Psoas muscle (tissue), 8 donors: ENCODE results near the gene WDR6. TPM values are rescaled to one million over a fixed set of nuclear protein-coding genes. Genes with fewer than 3 reads are reported as not detected.

ENCODE experiments used
- ATAC-seq, 4 donors: fragments of 200-7000 bp; cut with Tn5 transposase; one replicate each; pipeline ENCODE4 v1.9.1; 2020; ENCODE audit warnings: moderate library complexity in 3 of 4, mild to moderate bottlenecking in 2 of 4
- DNase-seq, 2 donors: peaks; one replicate each; pipeline ENCODE4 v3.0.0-alpha.2; 2020
- H3K27ac ChIP-seq: fragments of 200-600 bp; one replicate; pipeline ENCODE4 v1.8.0; 2022
- H3K27me3 ChIP-seq, 3 donors: fragments of 200-600 bp in 1 of 3; one replicate each; pipeline versions ENCODE4 v1.6.1 to v1.8.0; 2013 to 2022; ENCODE audit warnings: low read length in 2 of 3, mild to moderate bottlenecking in 2 of 3, moderate library complexity in 1 of 3; ENCODE audit not compliant: insufficient read depth in 3 of 3
- H3K36me3 ChIP-seq, 2 donors: fragments of 200-600 bp in 1 of 2; one replicate each; pipeline versions ENCODE4 v1.6.1 to v1.8.0; 2013 to 2022; ENCODE audit warnings: low read depth in 1 of 2, mild to moderate bottlenecking in 1 of 2, moderate library complexity in 1 of 2; ENCODE audit not compliant: insufficient read depth in 1 of 2
- H3K4me1 ChIP-seq: fragments of 200-600 bp; one replicate; pipeline ENCODE4 v1.8.0; 2022
- H3K4me3 ChIP-seq: fragments of 200-600 bp; one replicate; pipeline ENCODE4 v1.8.0; 2022; ENCODE audit warnings: mild to moderate bottlenecking
- H3K9me3 ChIP-seq: fragments of 200-600 bp; one replicate; pipeline ENCODE4 v1.8.0; 2022
- CTCF ChIP-seq: fragments of 200-600 bp; IDR thresholded peaks from one replicate; pipeline ENCODE4 v1.8.0; 2022; ENCODE audit warnings: antibody characterized with exemption
- WGBS, 3 donors: extraction: QIAGEN DNeasy Blood & Tissue Kit; methylation state at CpG; one replicate each; pipeline versions ENCODE4 v1.1.6 to v1.1.7; 2013; 5-methylcytosine and 5-hydroxymethylcytosine counted together
- intact Hi-C, 2 donors: fragments of 100-400 bp; cut with DNase I; formaldehyde crosslinking; loops; one replicate each; pipeline versions ENCODE4 v1.11.0 to v1.14.2; 2022
- polyA plus RNA-seq, 3 donors: library from polyadenylated mRNA; stranded (reverse); fragments of 200-250 nt; gene quantifications; one replicate each; pipeline ENCODE4 v1.2.3, GENCODE V29; 2013
- total RNA-seq, 4 donors: library from RNA; stranded (reverse); fragmentation: NEBNext Ultra II Directional in 2 of 4; extraction: Animal tissue kit (Norgen Biotek cat#: 25700) in 2 of 4; gene quantifications; one replicate each; pipeline versions ENCODE4 v1.2.1 to v1.2.4, GENCODE V29; 2021 to 2023
- donor health status: healthy with polysubstance abuse.
- donor health status: DM: no; HTN: no; CAD: no; lungs with moderate emphysema.
- donor health status: Bipolar disorder and iron deficiency.
- donor health status: healthy.
- donor health status: DM: yes; HTN: yes; CAD: no.
- donor health status: DM: no; HTN: no; CAD: no.
- donor health status: DM: no; HTN: no; CAD: no.
- donor health status: DM: yes; HTN: yes; CAD: no.

The WDR6 gene
- total and polyA plus RNA-seq, 7 donors = 30.5 to 65.7 (median 55.1) TPM

- DNase-seq (peak; percentile 91 to 92), ATAC-seq (peak; percentile 78 to 87 (median 86))
- H3K4me1 ChIP-seq = peaks cover 25% of the 10 kb centered on the region
- no peaks in the 10 kb centered on the region for H3K9me3 ChIP-seq
- intact Hi-C loops = loop anchor here in 1 of 2 donors (5.0 kb wide), 1 partner anchor 102 kb away; the partner anchor contains the start of gene QRICH1
- no peaks in the 10 kb centered on the region for H3K27me3 ChIP-seq
- WGBS, 3 donors = 1% methylated on average over 52 to 91 of the region's 91 CpGs
- H3K36me3 ChIP-seq = peaks cover 0 to 21% of the 10 kb centered on the region in 2 donors
- H3K4me3 ChIP-seq = peak within 1 kb of the TSS; percentile 94
- TF ChIP-seq CTCF = peak; percentile 25
- peak within 1 kb of the TSS; percentile 78 for H3K27ac ChIP-seq
These were observed 17.2 kb upstream of the WDR6 start, which contains the start of gene P4HTM for GRCh38 chr3:48989796-48990635. P4HTM (plus strand) TSS chr3:48990241; CDS start chr3:48990257, 16 bp downstream.

- peaks cover 25% of the 10 kb centered on the region for H3K4me1 ChIP-seq
- no peaks in the 10 kb centered on the region for H3K9me3 ChIP-seq
- peak overlapping the region; percentile 78 for H3K27ac ChIP-seq
- no peaks in the 10 kb centered on the region for H3K27me3 ChIP-seq
- ATAC-seq = peak; percentile 20 to 52 (median 34)
- intact Hi-C loops = no loop called here
- H3K36me3 ChIP-seq = peaks cover 0 to 12% of the 10 kb centered on the region in 2 donors
- 6 to 10% (median 6%) methylated on average over 39 to 40 of the region's 40 CpGs for WGBS, 3 donors
- peak overlapping the region; percentile 94 for H3K4me3 ChIP-seq
- no peak for TF ChIP-seq CTCF
- peak in 1 of 2 donors; percentile 60 for DNase-seq
These were observed 16.3 kb upstream of the WDR6 start for GRCh38 chr3:48990636-48991469.

GRCh38 chr3:48991851-48992545 lies 15.2 kb upstream of the WDR6 start:
- peak in 1 of 4 donors; percentile 23 for ATAC-seq
- no peak for TF ChIP-seq CTCF
- Histone ChIP-seq H3K9me3 (no peaks in the 10 kb centered on the region), H3K4me3 (peak overlapping the region; percentile 94), H3K4me1 (peaks cover 25% of the 10 kb centered on the region), H3K27me3 (no peaks in the 10 kb centered on the region), H3K27ac (peak overlapping the region; percentile 78), H3K36me3 (peaks cover 0 to 9% of the 10 kb centered on the region in 2 donors)
- DNase-seq = no peak
- WGBS, 3 donors = 44 to 64% (median 46%) methylated on average over 5 of the region's 5 CpGs
- intact Hi-C loops = no loop called here

GRCh38 chr3:48993834-48994233 lies 13.4 kb upstream of the WDR6 start:
- Histone ChIP-seq H3K4me3 (no peak overlapping the region), H3K4me1 (peaks cover 25% of the 10 kb centered on the region), H3K27me3 (no peaks in the 10 kb centered on the region), H3K27ac (no peak overlapping the region), H3K36me3 (peaks cover 2 to 9% of the 10 kb centered on the region in 2 donors), H3K9me3 (no peaks in the 10 kb centered on the region)
- no peak for TF ChIP-seq CTCF
- ATAC-seq (no peak), DNase-seq (no peak)
- intact Hi-C loops = no loop called here
